ENCODE results near the gene PARP16.

The PARP16 gene

GRCh38 chr15:65333148-65333820, 46.6 kb upstream of the PARP16 start:
- no peaks in the 10 kb centered on the region for H4K20me1 ChIP-seq (ENCODE audit: insufficient read depth)
- no peaks in the 10 kb centered on the region for H3K79me2 ChIP-seq (ENCODE audit: insufficient read depth, low read depth)
- H3K27me3 ChIP-seq (ENCODE audit: insufficient read depth, low read depth), result no peaks in the 10 kb centered on the region; the same call in 1 of the 2 replicates
- no peak overlapping the region for H3K4me3 ChIP-seq (IDR thresholded peaks at IDR 0.05; ENCODE audit: insufficient read depth, low read depth, low read length)
- no peak overlapping the region for H3K9ac ChIP-seq
- no peak overlapping the region for H2AFZ ChIP-seq (ENCODE audit: low read depth)
- no peak overlapping the region for H3K27ac ChIP-seq
- TF ChIP-seq CTCF (conservative IDR thresholded peaks at IDR 0.05; ENCODE audit: low read depth, low read length), result no peak
- H3K4me2 ChIP-seq, result no peak overlapping the region
- H3K4me1 ChIP-seq (ENCODE audit: low read depth, poor library complexity, severe bottlenecking), result no peaks in the 10 kb centered on the region
- H3K36me3 ChIP-seq (ENCODE audit: insufficient read depth), result no peaks in the 10 kb centered on the region

GRCh38 chr15:65332391-65333147, 45.9 kb upstream of the PARP16 start:
- no peaks in the 10 kb centered on the region for H3K4me1 ChIP-seq (ENCODE audit: low read depth, poor library complexity, severe bottlenecking)
- no peaks in the 10 kb centered on the region for H3K79me2 ChIP-seq (ENCODE audit: insufficient read depth, low read depth)
- no peak overlapping the region for H3K4me2 ChIP-seq
- no peak overlapping the region for H3K4me3 ChIP-seq (IDR thresholded peaks at IDR 0.05; ENCODE audit: insufficient read depth, low read depth, low read length)
- no peak for TF ChIP-seq CTCF (conservative IDR thresholded peaks at IDR 0.05; ENCODE audit: low read depth, low read length)
- no peaks in the 10 kb centered on the region for H4K20me1 ChIP-seq (ENCODE audit: insufficient read depth)
- no peak overlapping the region for H3K27ac ChIP-seq
- H3K27me3 ChIP-seq (ENCODE audit: insufficient read depth, low read depth), result no peaks in the 10 kb centered on the region; the same call in 1 of the 2 replicates
- H3K9ac ChIP-seq, result no peak overlapping the region
- H2AFZ ChIP-seq (ENCODE audit: low read depth), result no peak overlapping the region
- H3K36me3 ChIP-seq (ENCODE audit: insufficient read depth), result no peaks in the 10 kb centered on the region

GRCh38 chr15:65331811-65332210, 45.1 kb upstream of the PARP16 start:
- Histone ChIP-seq H3K79me2 (ENCODE audit: insufficient read depth, low read depth) (no peaks in the 10 kb centered on the region), H2AFZ (ENCODE audit: low read depth) (no peak overlapping the region), H3K27ac (no peak overlapping the region), H4K20me1 (ENCODE audit: insufficient read depth) (no peaks in the 10 kb centered on the region), H3K4me2 (no peak overlapping the region), H3K9ac (no peak overlapping the region), H3K4me3 (IDR thresholded peaks at IDR 0.05; ENCODE audit: insufficient read depth, low read depth, low read length) (no peak overlapping the region), H3K27me3 (ENCODE audit: insufficient read depth, low read depth) (no peaks in the 10 kb centered on the region; the same call in 1 of the 2 replicates), H3K36me3 (ENCODE audit: insufficient read depth) (no peaks in the 10 kb centered on the region), H3K4me1 (ENCODE audit: low read depth, poor library complexity, severe bottlenecking) (no peaks in the 10 kb centered on the region)
- no peak for TF ChIP-seq CTCF (conservative IDR thresholded peaks at IDR 0.05; ENCODE audit: low read depth, low read length)

- no peak overlapping the region for H2AFZ ChIP-seq (ENCODE audit: low read depth)
- no peak overlapping the region for H3K4me3 ChIP-seq (IDR thresholded peaks at IDR 0.05; ENCODE audit: insufficient read depth, low read depth, low read length)
- no peaks in the 10 kb centered on the region for H3K79me2 ChIP-seq (ENCODE audit: insufficient read depth, low read depth)
- no peaks in the 10 kb centered on the region for H4K20me1 ChIP-seq (ENCODE audit: insufficient read depth)
- H3K27ac ChIP-seq, result no peak overlapping the region
- no peaks in the 10 kb centered on the region for H3K4me1 ChIP-seq (ENCODE audit: low read depth, poor library complexity, severe bottlenecking)
- H3K27me3 ChIP-seq (ENCODE audit: insufficient read depth, low read depth), result no peaks in the 10 kb centered on the region; the same call in 1 of the 2 replicates
- H3K4me2 ChIP-seq, result no peak overlapping the region
- TF ChIP-seq CTCF (conservative IDR thresholded peaks at IDR 0.05; ENCODE audit: low read depth, low read length), result no peak
- H3K36me3 ChIP-seq (ENCODE audit: insufficient read depth), result no peaks in the 10 kb centered on the region
- H3K9ac ChIP-seq, result no peak overlapping the region
Measured at GRCh38 chr15:65330934-65331645, 44.4 kb upstream of the PARP16 start.

All from KMS-11 (cell line).